A673 (cell line): Measurements from ENCODE around the gene PDE6B. TPM values are rescaled to one million over a fixed set of nuclear protein-coding genes. Genes with fewer than 3 reads are reported as not detected.

ENCODE experiments used
- BruUV-seq: library from RNA; stranded (reverse); fragments of 400-500 nt; replicated peaks from 2 replicates; lab custom pipeline; 2021; lab: Mats Ljungman, UMichigan
- CTCF ChIA-PET: fragments of 300-600 bp; sonication (Branson Sonifier 250); formaldehyde crosslinking; loops from one replicate; lab custom pipeline; 2022; ENCODE audit warnings: antibody characterized with exemption; lab: Charles Lee
- POLR2A ChIA-PET: fragments of 300-600 bp; sonication (Branson Sonifier 250); formaldehyde crosslinking; loops from one replicate; lab custom pipeline; 2022; ENCODE audit warnings: antibody characterized with exemption; ENCODE audit not compliant: low non-redundant PET; lab: Charles Lee
- DNase-seq: peaks from one replicate; pipeline ENCODE4 v3.0.0-alpha.2; 2015; ENCODE audit warnings: low spot score
- H3K27ac ChIP-seq: fragments of 200-600 bp; sonication (generic); 2 replicates; pipeline ENCODE4 v1.5.1; 2016; ENCODE audit warnings: mixed run types, low read depth, mild to moderate bottlenecking, mixed read lengths, antibody characterized with exemption, low read length; ENCODE audit not compliant: poor library complexity, severe bottlenecking
- H3K27me3 ChIP-seq: fragments of 200-600 bp; sonication (generic); replicated peaks from 2 replicates; pipeline ENCODE4 v1.6.1; 2017; ENCODE audit warnings: mixed run types, low read depth, mild to moderate bottlenecking, mixed read lengths, antibody characterized with exemption, low read length; ENCODE audit not compliant: insufficient read depth, poor library complexity
- H3K36me3 ChIP-seq: fragments of 200-600 bp; sonication (generic); 2 replicates; pipeline ENCODE4 v1.6.1; 2016; ENCODE audit warnings: mixed run types, mild to moderate bottlenecking, mixed read lengths, antibody characterized with exemption, low read length; ENCODE audit not compliant: insufficient read depth, poor library complexity, severe bottlenecking
- H3K4me1 ChIP-seq: fragments of 200-600 bp; sonication (generic); 2 replicates; pipeline ENCODE4 v1.6.1; 2017; ENCODE audit warnings: mixed run types, mild to moderate bottlenecking, mixed read lengths, antibody characterized with exemption, low read length; ENCODE audit not compliant: insufficient read depth, poor library complexity, severe bottlenecking
- H3K4me3 ChIP-seq: fragments of 200-600 bp; sonication (generic); 2 replicates; pipeline ENCODE4 v1.5.1; 2016; ENCODE audit warnings: low read depth, mixed run types, mild to moderate bottlenecking, mixed read lengths, low read length; ENCODE audit not compliant: poor library complexity, severe bottlenecking
- H3K9me3 ChIP-seq: fragments of 200-600 bp; sonication (generic); 2 replicates; pipeline ENCODE4 v1.6.1; 2016; ENCODE audit warnings: mixed run types, low read depth, mild to moderate bottlenecking, mixed read lengths, antibody characterized with exemption, low read length; ENCODE audit not compliant: poor library complexity, severe bottlenecking
- CTCF ChIP-seq: fragments of 300-800, 200-600 bp; sonication (generic); conservative IDR thresholded peaks from 2 replicates; pipeline ENCODE4 v1.5.1; 2017; ENCODE audit warnings: low read depth, mild to moderate bottlenecking, antibody characterized with exemption, low read length, moderate library complexity, mixed read lengths
- EZH2 ChIP-seq: fragments of 200-600 bp; sonication (generic); IDR thresholded peaks from 2 replicates; pipeline ENCODE4 v1.6.1; 2017; ENCODE audit warnings: borderline replicate concordance, low read depth, mild to moderate bottlenecking, mixed read lengths, antibody characterized with exemption, low read length; ENCODE audit not compliant: poor library complexity, severe bottlenecking
- intact Hi-C: fragments of 100-400 bp; cut with micrococcal nuclease; formaldehyde crosslinking; loops from one replicate; pipeline ENCODE4 v1.10.0; 2022; ENCODE audit not compliant: unreplicated experiment
- total RNA-seq: library from RNA; stranded (reverse); gene quantifications from 2 replicates; pipeline ENCODE4 v1.2.3, GENCODE V29; 2021

The PDE6B gene
- total RNA-seq, 1 experiment from 2014 or later, result 10.4 TPM

- ChIA-PET CTCF (no interaction called here), POLR2A (interaction anchor here (0.8 kb wide), 1 partner anchor 14 kb away, joined by 3 read pairs; the partner anchor contains the start of genes ATP5ME and MYL5)
- DNase-seq, result no peak
- intact Hi-C loops, result no loop called here
- Histone ChIP-seq H3K27me3 (no peaks in the 10 kb centered on the region), H3K27ac (no peak overlapping the region), H3K4me3 (no peak overlapping the region), H3K9me3 (no peaks in the 10 kb centered on the region), H3K4me1 (peaks cover 4% of the 10 kb centered on the region), H3K36me3 (no peaks in the 10 kb centered on the region)
- TF ChIP-seq EZH2 (no peak), CTCF (no peak)
- no TSS peak for BruUV-seq
These were observed 34.5 kb downstream of the PDE6B start for GRCh38 chr4:659851-660250.

GRCh38 chr4:660401-660800 is 35.0 kb downstream of the PDE6B start:
- intact Hi-C loops, result no loop called here
- H3K9me3 ChIP-seq, result no peaks in the 10 kb centered on the region
- BruUV-seq, result no TSS peak
- H3K4me1 ChIP-seq, result peaks cover 4% of the 10 kb centered on the region
- H3K27me3 ChIP-seq, result no peaks in the 10 kb centered on the region
- H3K27ac ChIP-seq, result no peak overlapping the region
- POLR2A ChIA-PET, result interaction anchor here (0.8 kb wide), 1 partner anchor 14 kb away, joined by 3 read pairs; the partner anchor contains the start of genes ATP5ME and MYL5
- no peak overlapping the region for H3K4me3 ChIP-seq
- TF ChIP-seq CTCF (no peak), EZH2 (no peak)
- no peaks in the 10 kb centered on the region for H3K36me3 ChIP-seq
- no peak for DNase-seq
- CTCF ChIA-PET, result no interaction called here

DNA sequence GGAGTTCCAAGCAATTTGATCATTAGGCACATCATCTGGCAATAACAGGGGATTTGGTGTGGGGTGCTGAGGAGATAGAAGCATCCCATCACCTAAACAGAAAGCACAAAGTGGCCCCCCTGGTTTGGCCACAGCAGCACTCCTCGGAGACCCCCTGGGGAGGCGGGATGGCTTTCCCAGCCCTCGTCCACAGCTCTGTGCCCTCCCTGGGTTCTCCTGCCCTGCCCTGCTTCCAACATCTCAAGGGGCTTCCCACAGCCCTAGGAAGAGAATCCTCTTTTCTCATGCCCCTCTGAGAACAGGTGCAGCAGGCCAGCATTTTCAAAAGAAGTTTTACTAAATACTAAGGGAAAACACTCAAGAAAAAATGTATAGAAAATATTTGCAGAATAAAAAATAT is 35.9 kb downstream of the PDE6B start:
- BruUV-seq, result no TSS peak
- Histone ChIP-seq H3K9me3 (no peaks in the 10 kb centered on the region), H3K36me3 (no peaks in the 10 kb centered on the region), H3K27me3 (no peaks in the 10 kb centered on the region), H3K27ac (no peak overlapping the region), H3K4me3 (no peak overlapping the region), H3K4me1 (peaks cover 4% of the 10 kb centered on the region)
- CTCF ChIA-PET, result no interaction called here
- TF ChIP-seq EZH2, result no peak
- no peak for TF ChIP-seq CTCF
- POLR2A ChIA-PET, result no interaction called here
- DNase-seq, result no peak
- intact Hi-C loops, result no loop called here
